NK-92 treated with Interleukin-12 subunit alpha and Interleukin-12 subunit beta, amount 100 ng/mL, for 24 hours (cell line): Measurements from ENCODE around the gene FAM120AOS.
"Not testable (repeated sequence)": the region's sequence is repeated elsewhere in the genome, so short reads cannot be mapped to it uniquely, and the experiment has no call there.

ENCODE experiments used
- DNase-seq: peaks from one replicate; lab custom pipeline; 2025; lab: John Stamatoyannopoulos, UW

Gene FAM120AOS

DNA sequence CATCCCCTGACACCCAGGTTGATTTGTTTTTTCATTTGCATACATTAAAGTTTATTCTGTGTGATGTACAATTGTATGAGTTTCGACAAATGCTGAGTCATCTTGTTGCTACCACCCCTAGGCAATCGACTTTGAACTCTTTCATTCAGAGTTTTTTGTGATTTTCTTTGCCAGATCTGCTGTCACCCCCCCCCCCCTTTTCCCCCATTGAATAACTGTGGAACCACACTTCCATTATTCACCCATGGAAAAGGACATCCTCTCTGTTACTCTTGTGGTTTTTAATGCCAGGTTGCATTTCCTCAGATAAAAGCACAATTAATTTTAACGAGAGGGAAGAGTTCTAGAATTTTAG lies 13.7 kb upstream of the FAM120AOS start:
- no peak for DNase-seq

DNA sequence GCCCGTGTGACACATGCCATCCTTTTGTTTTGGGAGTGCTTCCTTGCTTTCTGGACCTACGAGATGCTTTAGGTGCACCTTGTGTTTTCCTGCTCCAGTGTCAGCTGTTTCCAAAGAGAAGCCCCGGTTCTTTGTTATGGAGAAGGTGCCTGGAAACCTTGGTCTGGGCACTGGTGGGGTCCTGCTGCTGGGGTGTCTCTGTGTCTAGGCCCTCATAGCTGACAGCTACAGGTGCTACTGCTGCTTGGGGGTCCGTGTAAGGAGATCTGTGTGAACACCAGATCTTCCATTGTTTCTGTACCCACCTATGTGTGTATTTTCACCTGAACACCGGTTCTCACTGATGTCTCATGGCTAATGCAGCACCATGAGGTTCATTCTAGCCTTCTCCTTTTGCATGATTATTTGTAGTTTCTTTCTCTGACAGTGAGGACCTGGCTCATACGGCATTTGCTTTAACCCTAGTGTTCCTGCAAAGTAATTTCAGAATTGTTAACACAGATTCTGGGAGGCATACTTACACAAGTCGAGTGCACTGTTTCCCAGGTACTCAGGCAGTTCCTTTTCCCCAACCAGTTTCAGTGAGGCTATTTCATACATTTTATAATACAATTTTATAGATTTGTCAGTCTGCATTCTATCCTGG lies 13.2 kb upstream of the FAM120AOS start:
- no peak for DNase-seq

DNA sequence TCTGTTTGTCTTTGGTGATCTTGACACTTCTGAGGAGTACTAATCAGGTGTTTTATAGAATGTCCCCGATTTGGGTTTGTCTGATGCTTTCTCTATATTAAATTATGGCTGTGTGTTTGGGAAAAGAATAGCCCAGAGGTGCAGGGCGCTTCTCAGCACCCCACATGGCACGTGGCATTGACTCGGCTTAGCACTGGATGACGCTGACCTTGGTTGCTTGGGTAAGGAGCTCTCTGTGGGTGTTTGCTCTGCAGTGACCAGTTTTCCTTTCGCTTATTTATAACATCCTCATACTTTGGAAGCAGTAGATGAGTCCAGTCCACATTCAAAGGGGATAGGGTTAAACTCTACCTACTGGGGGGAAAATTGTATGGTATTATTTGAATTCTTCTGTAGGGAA lies 12.5 kb upstream of the FAM120AOS start:
- no peak for DNase-seq

DNA sequence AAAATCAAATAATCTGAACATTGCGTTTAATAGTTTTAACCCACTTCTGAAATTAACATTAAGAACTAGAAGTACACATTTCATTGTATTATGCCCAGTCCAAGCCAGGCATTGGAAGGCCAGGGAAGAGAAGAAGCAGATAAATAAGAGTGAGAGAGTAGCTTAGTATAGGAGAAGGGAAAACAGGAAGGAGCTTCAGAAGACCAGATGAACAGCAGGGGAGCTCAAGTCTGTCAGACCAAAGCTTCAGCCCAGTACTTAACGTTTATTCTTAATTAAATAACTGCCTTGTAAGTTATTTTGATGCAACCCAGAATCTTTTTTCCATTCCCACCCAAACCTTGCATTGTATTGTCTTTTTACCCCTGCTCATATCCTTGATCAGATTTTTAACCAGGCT lies 11.5 kb upstream of the FAM120AOS start:
- DNase-seq: no peak

DNA sequence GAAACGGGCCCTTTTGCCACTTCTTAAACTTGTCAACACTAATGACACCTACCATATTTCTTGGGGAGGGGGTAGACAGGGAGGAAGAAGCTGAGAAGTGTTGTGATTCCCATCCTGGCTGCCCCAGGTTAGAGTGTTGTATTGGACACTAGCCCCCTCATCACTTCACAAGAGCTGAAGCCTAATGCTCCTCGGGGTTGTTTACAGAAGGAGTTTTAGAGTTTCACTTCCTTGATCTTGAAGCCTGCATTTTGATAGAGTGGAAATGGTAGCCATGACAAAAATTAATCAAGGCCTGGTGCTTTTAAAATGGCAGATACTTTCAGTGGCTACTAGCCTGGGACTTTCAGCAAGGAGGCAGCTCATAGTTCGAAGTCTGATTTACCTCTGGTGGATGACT lies 11.0 kb upstream of the FAM120AOS start:
- no peak for DNase-seq

DNA sequence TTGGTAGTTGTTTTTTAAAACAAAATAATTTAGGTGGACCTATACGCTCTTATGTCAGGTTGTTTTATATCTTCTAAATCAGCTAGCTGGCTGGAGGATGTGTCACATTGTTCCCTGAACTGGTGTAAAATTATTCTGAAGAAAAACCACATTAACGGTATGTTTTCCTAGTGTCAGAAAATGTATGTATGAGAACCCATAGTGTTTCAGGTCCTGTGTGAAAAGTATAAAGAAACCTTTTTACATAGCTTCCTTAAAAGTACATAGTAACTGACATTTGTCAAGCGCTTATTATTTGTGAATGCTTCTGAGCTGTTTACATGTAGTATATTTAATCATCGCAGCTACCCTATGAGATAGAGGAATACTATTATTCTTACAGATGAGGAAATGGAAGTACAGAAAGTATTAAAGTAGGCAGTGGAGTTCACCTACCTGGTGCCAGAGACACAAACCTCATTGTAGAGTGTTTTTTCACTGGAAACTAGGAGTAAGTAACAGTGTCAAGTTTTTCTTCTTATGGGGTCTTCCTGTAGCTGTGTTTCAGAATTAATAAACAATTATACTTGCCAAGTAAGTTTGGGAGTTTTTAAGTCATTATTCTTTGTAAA lies 10.4 kb upstream of the FAM120AOS start:
- no peak for DNase-seq

DNA sequence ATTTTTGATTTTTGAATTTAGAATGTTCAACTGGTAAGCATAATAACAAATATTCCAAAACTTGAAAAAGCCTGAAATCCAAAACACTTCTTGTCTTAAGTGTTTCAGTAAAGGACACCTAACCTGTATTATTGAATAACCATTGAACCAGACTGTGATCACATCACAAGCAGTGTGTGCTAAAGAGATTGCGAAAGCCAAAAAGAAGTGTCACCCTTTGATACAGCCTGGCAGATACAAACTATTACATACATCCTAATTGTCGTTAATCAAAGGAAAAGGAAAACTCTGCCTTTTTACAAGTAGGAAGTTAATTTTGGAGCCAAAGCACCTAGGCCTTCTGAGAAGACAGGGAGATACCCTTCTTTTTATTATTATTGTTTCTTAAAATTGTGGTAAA lies 8.4 kb upstream of the FAM120AOS start:
- DNase-seq: no peak

DNA sequence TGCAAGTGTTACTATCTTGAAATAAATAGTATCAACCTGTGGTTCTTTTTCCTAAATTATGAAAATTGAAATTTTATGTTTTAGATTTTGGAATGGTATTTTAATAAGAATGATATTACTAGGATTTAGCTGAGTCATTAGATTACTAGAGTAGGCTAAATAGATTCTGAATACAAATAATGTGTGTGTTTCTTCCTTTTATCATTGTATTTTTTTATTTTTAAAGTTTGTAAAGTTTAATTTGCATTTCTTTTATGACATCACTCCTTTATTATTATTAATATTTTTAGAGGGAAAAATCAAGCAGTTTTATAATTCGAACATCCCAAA lies 8.0 kb upstream of the FAM120AOS start:
- DNase-seq: no peak

DNA sequence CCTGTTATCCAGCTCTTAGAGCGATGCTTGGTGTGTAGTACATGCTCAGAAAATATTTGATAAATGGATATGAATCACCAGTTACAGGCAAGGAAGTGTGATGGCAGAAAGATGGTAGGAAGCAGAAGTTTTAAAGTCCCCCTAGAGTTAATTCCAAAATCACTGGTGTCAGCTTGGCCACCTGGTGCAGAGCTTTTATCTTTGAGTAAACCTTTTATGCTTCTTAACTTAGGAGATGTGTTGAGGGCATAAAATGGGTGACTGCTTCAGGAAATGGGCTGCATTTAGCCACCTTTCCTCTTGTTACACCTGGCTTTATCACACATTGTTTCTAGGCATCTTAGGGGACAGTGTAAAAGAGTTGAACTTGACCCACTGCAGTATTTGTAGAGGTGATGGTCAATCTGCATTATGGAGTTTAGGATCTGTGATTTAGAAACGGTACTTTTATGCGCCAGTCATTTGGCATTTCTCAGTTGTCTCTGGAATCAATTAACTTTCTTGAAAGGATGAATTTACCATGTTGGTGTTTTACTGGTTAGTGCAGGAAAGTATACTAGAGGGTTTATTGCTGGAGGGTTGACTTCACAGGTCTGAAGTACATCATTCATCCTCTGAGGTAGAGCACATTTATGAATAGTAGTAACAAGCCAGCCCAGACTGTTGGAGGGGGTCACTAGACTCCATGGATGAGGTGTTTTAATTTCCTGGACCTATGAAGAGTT lies 7.5 kb upstream of the FAM120AOS start:
- DNase-seq: no peak

DNA sequence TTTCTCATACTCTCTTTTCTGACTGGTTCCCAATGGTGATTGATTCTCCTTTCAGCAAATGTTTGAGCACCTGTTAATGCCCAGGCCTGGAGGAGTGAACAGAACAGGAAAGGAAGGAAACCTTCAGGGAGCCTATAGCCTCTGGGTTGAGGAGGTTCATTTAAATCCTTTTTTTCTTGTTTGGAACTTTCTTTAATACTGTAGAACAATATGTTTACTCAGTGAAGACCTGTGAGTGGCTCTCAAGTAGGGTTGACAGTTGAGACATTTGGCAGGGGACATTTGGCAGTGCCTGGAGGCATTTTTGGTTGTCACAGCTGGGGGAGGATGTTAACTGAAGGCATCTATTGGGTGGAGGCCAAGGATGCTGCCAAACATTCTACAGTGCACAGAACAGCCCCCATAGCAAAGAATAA lies 6.1 kb upstream of the FAM120AOS start:
- DNase-seq: no peak

DNA sequence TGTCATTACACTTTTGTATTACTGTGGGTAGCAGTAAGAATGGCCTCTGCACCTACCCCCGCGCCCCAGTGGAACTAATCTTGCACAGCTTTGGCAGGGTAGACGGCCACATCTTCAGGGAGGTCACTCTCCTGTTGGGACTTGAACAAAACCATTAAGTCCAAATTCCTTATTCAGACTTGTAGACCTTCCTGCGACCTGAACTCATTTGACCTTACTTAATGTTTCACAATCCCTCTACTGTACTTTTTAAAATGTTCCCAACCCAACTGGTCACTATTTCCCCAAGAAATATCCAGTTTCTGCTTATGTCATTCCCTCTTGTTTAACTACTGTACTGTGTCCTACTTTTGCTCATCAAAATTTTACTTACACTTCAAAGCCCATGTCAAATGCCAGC lies 5.3 kb upstream of the FAM120AOS start:
- no peak for DNase-seq

DNA sequence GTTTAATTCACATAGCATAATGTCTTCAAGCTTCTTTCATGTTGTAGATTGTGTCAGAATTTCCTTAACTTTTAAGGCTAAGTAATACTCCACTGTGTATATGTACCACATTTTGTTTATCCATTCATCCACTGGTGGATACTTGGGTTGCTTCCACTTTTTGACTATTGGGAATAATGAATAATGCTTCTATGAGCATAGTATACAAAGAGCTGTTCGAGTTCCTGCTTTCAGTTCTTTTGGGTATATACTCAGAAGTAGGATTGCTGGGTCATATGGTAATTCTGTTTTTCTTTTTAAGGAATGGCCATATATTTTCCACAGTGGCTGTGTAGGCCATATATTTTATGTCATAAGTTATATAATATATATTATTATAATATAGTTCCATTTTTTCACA lies 3.6 kb upstream of the FAM120AOS start:
- no peak for DNase-seq

DNA sequence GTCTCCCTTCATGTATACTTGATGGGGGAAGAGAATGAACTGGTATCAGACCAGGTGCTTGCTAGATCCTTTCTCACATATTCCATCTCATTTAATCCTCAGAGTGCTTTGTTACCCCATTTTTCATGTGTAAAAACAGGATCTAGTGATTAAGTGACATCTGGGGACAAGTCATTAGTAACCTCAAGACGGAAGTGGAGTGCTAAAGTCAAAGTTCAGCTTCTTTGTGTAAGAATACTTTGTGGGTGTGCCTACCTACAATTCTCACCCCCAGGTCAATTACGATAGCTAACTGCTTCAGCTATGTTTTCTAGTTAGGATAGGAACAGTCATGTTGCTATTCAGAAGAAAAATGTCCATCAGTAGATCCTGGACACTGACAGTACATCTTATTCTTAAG lies 3.1 kb upstream of the FAM120AOS start:
- DNase-seq: no peak

DNA sequence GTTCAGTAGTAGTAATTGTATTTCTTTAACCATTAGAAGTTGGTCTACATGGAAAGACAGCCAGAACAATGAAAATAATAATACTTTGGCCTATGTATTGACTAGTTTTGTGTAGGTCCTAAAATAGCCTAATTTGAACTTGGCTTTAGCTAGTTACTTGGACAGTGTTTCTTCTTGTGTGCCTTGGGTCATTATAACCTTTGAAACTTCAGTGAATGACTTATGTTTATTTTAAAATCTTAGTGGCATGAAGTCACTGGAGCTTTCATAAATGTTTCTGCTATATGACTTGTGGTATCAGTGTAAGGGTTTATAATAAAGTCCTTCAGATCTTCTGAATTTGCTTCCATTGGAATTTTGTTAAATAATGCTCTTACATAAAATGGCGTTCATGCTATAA lies 2.6 kb upstream of the FAM120AOS start:
- no peak for DNase-seq

DNA sequence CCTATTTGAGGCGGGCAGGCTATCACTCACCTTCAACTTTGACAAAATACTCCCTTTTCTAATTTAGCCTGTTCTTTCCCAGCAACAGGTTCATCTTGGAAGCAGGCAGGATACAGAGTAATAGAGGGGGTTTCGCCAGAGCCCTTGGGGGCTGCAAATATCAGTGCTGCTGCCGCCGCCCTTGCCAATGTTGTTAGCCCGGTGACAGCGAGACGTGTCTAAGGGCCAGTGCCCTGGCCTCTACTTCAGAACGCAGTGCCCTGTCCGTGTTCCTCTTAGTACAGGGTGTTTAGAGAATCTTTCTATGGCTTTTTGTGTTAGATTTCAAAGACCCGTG lies 703 bp downstream of the FAM120AOS start:
- DNase-seq: no peak

DNA sequence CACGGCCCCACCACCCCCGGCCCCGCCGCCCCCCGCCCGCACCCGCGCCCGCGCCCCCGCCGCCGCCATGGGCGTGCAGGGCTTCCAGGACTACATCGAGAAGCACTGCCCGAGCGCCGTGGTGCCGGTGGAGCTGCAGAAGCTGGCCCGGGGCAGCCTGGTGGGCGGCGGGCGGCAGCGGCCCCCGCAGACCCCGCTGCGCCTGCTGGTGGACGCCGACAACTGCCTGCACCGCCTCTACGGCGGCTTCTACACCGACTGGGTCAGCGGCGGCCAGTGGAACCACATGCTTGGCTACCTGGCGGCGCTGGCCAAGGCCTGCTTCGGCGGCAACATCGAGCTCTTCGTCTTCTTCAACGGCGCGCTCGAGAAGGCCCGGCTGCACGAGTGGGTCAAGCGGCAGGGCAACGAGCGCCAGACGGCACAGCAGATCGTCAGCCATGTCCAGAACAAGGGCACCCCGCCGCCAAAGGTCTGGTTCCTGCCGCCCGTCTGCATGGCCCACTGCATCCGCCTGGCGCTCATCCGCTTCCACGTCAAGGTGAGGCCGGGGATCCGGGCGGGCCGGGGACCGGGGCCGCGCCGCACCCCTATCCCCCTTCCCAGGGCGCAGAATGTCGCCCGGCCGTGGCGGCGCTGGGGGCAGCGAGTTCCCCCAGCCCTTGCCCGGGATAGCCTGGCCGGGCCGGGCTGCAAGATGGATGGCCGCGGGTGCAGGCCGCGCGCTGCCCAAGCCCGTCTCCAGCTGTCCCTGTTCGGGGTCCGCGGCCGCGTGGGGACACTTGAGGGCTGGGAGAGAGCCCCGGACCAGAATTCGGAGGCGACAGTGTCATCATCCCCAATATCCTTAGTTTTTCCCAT lies 1.3 kb downstream of the FAM120AOS start:
- peak; percentile 22 for DNase-seq

DNA sequence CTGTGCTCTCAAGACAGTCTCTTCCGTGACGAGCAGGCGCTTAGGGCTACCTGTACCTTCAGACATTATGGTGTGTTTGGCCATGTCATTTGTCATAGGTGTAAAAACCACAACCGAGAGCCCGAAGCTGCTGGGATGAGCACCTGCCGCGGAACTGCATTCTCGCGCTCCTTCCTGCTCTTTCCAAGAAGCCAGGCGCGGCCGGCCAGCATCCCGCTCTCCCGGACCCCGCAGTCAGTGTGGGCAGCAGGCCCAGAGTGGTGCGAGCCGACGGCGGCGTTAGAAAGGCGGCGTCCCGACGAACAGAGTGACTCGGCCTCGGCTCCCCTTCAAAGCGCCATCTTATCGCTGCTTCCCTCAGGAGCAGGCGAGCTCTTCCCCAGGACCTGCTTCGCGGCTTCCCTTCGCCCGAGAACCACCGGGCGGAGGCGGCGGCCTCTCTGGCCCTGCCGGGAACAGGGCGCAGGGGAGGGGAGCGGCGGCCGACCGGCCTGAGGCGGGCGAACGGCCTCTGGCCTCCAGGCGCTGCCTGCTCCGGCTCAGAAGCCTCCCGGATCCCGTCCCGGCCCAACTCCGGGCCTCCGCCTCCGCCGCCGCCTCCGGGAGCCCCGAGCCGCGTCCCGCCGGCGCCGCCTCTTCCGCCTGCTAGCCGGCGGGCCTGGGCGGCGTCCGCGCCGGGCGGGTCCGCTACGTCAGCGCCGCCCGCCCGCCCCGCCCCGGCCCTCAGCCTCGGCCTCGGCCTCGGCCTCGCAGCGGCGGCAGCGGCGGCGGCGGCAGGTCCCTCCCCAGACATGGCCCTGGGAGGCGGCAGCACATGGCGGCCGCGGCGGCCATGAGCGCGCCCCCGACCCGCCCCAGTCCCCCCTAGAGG lies 2.2 kb downstream of the FAM120AOS start, which contains the start of gene FAM120A:
FAM120A (plus strand) TSS at position 741 of the 871 bp plus-strand sequence. CDS start 231 bp downstream, outside the sequence.
- peak; percentile 46 for DNase-seq

DNA sequence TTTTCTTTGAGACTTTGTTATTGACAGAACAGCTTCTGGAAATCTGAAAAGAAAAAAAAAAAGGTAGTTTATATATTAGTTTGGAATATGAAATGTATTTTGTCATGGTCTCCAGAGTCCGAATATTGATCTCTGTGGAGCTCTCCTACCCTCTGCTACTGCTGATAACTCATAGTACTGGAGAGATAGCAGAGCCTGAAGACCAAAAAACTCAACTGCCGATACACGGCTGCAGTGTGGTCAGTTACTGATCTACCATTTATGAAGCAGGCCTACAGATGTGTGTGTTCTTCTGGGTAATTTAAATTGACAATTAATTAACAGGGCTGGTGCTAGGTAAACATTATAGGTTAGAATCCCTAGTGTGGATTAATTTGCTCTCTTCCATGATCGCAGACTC lies 5.7 kb downstream of the FAM120AOS start:
- no peak for DNase-seq

DNA sequence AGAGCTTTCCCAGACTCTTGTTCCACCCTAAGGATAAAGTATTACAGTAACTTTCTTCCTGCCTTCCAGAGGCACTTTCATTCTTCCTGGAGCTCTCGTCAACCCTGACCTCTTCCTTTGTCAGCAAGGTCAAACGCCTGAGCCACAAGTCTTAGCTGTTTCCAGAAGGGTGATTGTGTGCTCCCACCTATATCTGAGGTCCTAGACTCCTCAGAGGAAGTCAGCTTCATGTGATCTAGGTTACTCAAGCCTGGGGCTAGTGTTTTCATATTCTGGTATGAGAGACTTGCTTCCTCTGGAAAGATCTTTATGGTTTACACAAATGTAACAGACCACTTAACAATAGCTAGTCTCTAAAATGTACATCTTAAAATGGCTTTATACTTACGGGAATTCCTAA lies 7.3 kb downstream of the FAM120AOS start:
- no peak for DNase-seq

DNA sequence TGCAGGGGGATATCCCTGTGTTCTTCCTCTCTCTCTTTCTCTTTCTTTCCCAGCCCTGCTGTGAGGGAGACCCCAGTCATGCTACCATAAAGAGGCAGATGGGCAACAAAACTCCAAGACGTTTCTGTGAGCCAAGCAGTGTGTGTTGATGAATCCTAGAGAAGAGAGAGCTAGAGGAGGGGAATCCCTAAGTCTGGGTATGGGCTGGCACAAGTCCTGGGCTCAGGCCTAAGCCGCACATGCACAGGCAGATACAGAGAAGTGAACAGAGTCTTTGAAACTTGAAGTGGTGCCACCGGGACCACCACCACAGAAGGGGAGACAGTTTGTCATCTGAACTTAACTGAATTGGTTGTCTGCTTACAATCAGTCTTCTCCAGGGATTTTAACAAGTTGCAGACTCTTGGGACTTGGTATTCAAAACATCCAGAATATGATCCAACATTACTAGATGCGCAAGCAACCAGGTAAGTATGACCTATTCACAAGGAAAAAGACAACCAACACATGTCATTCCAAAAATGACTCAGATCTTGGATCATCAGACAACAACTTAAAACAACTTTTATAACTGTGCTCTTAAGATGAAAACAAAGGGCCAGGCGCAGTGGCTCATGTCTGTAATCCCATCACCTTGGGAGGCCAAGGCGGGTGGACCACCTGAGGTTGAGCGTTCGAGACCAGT lies 12.3 kb downstream of the FAM120AOS start:
- no peak for DNase-seq

DNA sequence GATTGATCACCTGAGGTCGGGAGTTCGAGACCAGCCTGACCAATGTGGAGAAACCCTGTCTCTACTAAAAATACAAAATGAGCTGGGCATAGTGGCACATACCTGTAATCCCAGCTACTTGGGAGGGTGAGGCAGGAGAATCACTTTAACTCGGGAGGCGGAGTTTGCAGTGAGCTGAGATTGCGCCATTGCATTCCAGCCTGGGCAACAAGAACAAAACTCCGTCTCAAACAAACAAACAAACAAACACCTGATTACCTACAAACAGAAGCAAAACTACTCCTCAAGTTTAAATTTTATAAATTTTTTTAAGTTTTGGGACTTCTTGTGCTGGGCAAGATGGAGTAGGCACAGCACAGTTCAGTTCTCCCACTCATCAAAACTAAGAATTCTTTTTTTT lies 14.1 kb downstream of the FAM120AOS start:
- not testable (repeated sequence) for DNase-seq
